GM23338 (cell line): Measurements from ENCODE around the gene PLA2G4B. TPM values are rescaled to one million over a fixed set of nuclear protein-coding genes. Genes with fewer than 3 reads are reported as not detected.

Experiments used
- ATAC-seq: fragments of 200-7000 bp; cut with Tn5 transposase; 3 replicates; pipeline ENCODE4 v1.9.1; 2020
- DNase-seq: peaks from one replicate; pipeline ENCODE4 v3.0.0-alpha.2; 2015; ENCODE audit warnings: low spot score
- H2AFZ ChIP-seq: fragments of 200-600 bp; sonication (generic); 2 replicates; pipeline ENCODE4 v1.8.0; 2016; ENCODE audit warnings: antibody characterized with exemption, mild to moderate bottlenecking, moderate library complexity
- H3F3A ChIP-seq: fragments of 200-600 bp; sonication (generic); replicated peaks from 2 replicates; pipeline ENCODE4 v1.8.0; 2017; ENCODE audit warnings: antibody characterized with exemption, mixed run types, low read depth
- H3K27ac ChIP-seq: fragments of 200-600 bp; sonication (generic); 2 replicates; pipeline ENCODE4 v1.6.1; 2016; ENCODE audit warnings: low read depth
- H3K27me3 ChIP-seq: fragments of 200-600 bp; sonication (generic); 2 replicates; pipeline ENCODE4 v1.8.0; 2016; ENCODE audit warnings: mild to moderate bottlenecking, mixed run types, moderate library complexity; ENCODE audit not compliant: insufficient read depth
- H3K36me3 ChIP-seq: fragments of 200-600 bp; sonication (generic); 2 replicates; pipeline ENCODE4 v1.8.0; 2016; ENCODE audit warnings: mild to moderate bottlenecking; ENCODE audit not compliant: insufficient read depth
- H3K4me1 ChIP-seq: fragments of 200-600 bp; sonication (generic); 2 replicates; pipeline ENCODE4 v1.8.0; 2016; ENCODE audit warnings: mild to moderate bottlenecking, moderate library complexity; ENCODE audit not compliant: insufficient read depth
- H3K4me2 ChIP-seq: fragments of 200-600 bp; sonication (generic); 2 replicates; pipeline ENCODE4 v1.7.1; 2017; ENCODE audit warnings: mixed run types
- H3K4me3 ChIP-seq: fragments of 200-600 bp; sonication (generic); 2 replicates; pipeline ENCODE4 v1.6.1; 2016; ENCODE audit warnings: mixed run types
- H3K79me2 ChIP-seq: fragments of 200-600 bp; sonication (generic); replicated peaks from 2 replicates; pipeline ENCODE4 v1.8.0; 2017; ENCODE audit warnings: mild to moderate bottlenecking; ENCODE audit not compliant: insufficient read depth
- H3K9me2 ChIP-seq: fragments of 200-600 bp; sonication (generic); 2 replicates; pipeline ENCODE4 v1.8.0; 2017; ENCODE audit not compliant: insufficient read depth
- H4K20me1 ChIP-seq: fragments of 200-600 bp; sonication (generic); replicated peaks from 2 replicates; pipeline ENCODE4 v1.8.0; 2017; ENCODE audit warnings: mild to moderate bottlenecking; ENCODE audit not compliant: insufficient read depth
- H3K27ac Mint-ChIP-seq: 2 replicates; pipeline ENCODE4 v1.8.0; 2020; ENCODE audit warnings: inconsistent platforms, mild to moderate bottlenecking, moderate library complexity, mixed read lengths
- H3K27me3 Mint-ChIP-seq: 3 replicates; pipeline ENCODE4 v1.8.0; 2022; ENCODE audit warnings: low read depth, mild to moderate bottlenecking, moderate library complexity, mixed read lengths, inconsistent platforms; ENCODE audit not compliant: insufficient read depth, poor library complexity
- H3K36me3 Mint-ChIP-seq: 3 replicates; pipeline ENCODE4 v1.8.0; 2021; ENCODE audit warnings: low read depth, mild to moderate bottlenecking, inconsistent platforms, moderate library complexity, mixed read lengths
- H3K4me1 Mint-ChIP-seq: 3 replicates; pipeline ENCODE4 v1.8.0; 2020; ENCODE audit warnings: mild to moderate bottlenecking, inconsistent platforms, mixed read lengths
- H3K4me3 Mint-ChIP-seq: 3 replicates; pipeline ENCODE4 v1.8.0; 2021; ENCODE audit warnings: moderate library complexity, mild to moderate bottlenecking, inconsistent platforms, mixed read lengths
- H3K9me3 Mint-ChIP-seq: 3 replicates; pipeline ENCODE4 v1.8.0; 2020; ENCODE audit warnings: moderate library complexity, mild to moderate bottlenecking, inconsistent platforms, mixed read lengths
- CREB1 ChIP-seq: fragments of 250-450 bp; sonication (Bioruptor Pico); IDR thresholded peaks from 2 replicates; pipeline ENCODE4 v1.5.0; 2020; ENCODE audit warnings: low read depth, mild to moderate bottlenecking, moderate library complexity
- EZH2 ChIP-seq: fragments of 200-600 bp; sonication (generic); IDR thresholded peaks from one replicate; pipeline ENCODE4 v1.8.0; 2017; ENCODE audit warnings: antibody characterized with exemption, mild to moderate bottlenecking, low read depth; ENCODE audit not compliant: unreplicated experiment
- EZH2phosphoT487 ChIP-seq: fragments of 200-600 bp; sonication (generic); IDR thresholded peaks from one replicate; pipeline ENCODE4 v1.8.1; 2018; ENCODE audit warnings: antibody characterized with exemption; ENCODE audit not compliant: unreplicated experiment
- NANOG ChIP-seq: IDR thresholded peaks from 2 replicates; pipeline ENCODE4 v1.6.1; 2016; ENCODE audit warnings: antibody characterized with exemption, borderline replicate concordance
- POLR2AphosphoS5 ChIP-seq: IDR thresholded peaks from 2 replicates; pipeline ENCODE4 v1.6.1; 2016; ENCODE audit warnings: antibody characterized with exemption, low read depth
- ZNF114 ChIP-seq: fragments of 250-450 bp; sonication (Bioruptor Pico); IDR thresholded peaks from 2 replicates; pipeline ENCODE4 v1.5.0; 2020; ENCODE audit warnings: mild to moderate bottlenecking, moderate library complexity
- ZNF331 ChIP-seq: fragments of 250-450 bp; sonication (Bioruptor Pico); IDR thresholded peaks from 2 replicates; pipeline ENCODE4 v1.5.0; 2020; ENCODE audit warnings: low read depth, mild to moderate bottlenecking, moderate library complexity
- polyA plus RNA-seq: library from polyadenylated mRNA; unstranded; fragments of >200 nt; fragmentation: Nextera tagmentation; extraction: Ambion mirVana; gene quantifications from 2 replicates; pipeline ENCODE4 v1.2.1, GENCODE V29; 2016
- total RNA-seq: library from RNA; depleted of rRNA; stranded (reverse); fragments of >200 nt; shearing (Covaris generic); gene quantifications from 2 replicates; pipeline ENCODE4 v1.2.3, GENCODE V29; 2014
- TF ChIP-seq, protein P1 (sequence below): IDR thresholded peaks from one replicate; pipeline ENCODE4 v1.6.1; 2018; ENCODE audit warnings: antibody characterized with exemption; ENCODE audit not compliant: unreplicated experiment
- TF ChIP-seq, protein P2 (sequence below): IDR thresholded peaks from 2 replicates; pipeline ENCODE4 v1.6.1; 2016; ENCODE audit warnings: antibody characterized with exemption

Gene PLA2G4B
- total and polyA plus RNA-seq, 2 experiments from 2014 or later: 4.4 to 9.6 TPM

DNA sequence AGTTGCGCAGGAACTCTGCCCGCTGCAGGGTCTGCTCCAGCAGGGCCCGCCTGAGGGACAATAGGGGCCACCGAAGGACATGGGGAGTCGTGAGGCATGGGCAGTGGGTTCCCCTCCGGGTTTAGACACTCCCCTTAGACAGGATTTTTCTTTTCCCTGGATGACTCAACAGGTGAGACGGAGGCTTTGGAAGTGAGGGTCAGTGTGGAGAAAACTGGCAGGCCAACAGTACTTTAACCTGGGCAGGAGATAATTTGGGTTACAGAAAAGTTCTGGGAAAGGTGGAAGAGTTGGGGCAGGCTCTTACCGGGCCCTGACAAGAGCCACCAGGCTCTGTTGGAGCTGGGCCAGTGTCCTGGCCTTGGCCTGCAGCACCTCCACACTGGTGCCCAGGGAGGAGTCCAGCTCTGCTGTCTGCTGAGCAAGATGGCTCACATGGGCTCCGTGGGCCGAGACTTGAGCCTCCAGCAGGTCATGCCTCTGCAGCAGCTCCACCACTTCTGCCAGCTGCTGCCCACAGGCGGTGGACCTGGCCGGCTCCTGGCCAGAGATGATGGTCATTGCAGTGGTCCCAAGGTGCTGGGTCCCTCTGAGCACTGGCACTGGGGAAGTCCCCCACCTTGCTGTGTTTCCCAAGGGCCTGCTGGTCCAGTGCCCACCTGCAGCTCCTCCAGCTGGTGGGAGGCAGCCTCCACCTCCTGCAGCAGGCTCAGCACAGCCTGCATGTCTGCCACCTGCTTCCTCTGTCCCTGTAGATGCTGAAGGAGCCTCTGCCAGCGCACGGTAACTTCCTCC, 44.2 kb downstream of the PLA2G4B start (continued):
- TF ChIP-seq, protein P1, sequence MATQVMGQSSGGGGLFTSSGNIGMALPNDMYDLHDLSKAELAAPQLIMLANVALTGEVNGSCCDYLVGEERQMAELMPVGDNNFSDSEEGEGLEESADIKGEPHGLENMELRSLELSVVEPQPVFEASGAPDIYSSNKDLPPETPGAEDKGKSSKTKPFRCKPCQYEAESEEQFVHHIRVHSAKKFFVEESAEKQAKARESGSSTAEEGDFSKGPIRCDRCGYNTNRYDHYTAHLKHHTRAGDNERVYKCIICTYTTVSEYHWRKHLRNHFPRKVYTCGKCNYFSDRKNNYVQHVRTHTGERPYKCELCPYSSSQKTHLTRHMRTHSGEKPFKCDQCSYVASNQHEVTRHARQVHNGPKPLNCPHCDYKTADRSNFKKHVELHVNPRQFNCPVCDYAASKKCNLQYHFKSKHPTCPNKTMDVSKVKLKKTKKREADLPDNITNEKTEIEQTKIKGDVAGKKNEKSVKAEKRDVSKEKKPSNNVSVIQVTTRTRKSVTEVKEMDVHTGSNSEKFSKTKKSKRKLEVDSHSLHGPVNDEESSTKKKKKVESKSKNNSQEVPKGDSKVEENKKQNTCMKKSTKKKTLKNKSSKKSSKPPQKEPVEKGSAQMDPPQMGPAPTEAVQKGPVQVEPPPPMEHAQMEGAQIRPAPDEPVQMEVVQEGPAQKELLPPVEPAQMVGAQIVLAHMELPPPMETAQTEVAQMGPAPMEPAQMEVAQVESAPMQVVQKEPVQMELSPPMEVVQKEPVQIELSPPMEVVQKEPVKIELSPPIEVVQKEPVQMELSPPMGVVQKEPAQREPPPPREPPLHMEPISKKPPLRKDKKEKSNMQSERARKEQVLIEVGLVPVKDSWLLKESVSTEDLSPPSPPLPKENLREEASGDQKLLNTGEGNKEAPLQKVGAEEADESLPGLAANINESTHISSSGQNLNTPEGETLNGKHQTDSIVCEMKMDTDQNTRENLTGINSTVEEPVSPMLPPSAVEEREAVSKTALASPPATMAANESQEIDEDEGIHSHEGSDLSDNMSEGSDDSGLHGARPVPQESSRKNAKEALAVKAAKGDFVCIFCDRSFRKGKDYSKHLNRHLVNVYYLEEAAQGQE: no peak
- TF ChIP-seq NANOG: no peak
- TF ChIP-seq, protein P2, sequence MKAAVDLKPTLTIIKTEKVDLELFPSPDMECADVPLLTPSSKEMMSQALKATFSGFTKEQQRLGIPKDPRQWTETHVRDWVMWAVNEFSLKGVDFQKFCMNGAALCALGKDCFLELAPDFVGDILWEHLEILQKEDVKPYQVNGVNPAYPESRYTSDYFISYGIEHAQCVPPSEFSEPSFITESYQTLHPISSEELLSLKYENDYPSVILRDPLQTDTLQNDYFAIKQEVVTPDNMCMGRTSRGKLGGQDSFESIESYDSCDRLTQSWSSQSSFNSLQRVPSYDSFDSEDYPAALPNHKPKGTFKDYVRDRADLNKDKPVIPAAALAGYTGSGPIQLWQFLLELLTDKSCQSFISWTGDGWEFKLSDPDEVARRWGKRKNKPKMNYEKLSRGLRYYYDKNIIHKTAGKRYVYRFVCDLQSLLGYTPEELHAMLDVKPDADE: no peak
- TF ChIP-seq POLR2AphosphoS5: no peak
- no peak for TF ChIP-seq CREB1 (CRISPR knock-in tag)
- no peak for TF ChIP-seq EZH2

DNA sequence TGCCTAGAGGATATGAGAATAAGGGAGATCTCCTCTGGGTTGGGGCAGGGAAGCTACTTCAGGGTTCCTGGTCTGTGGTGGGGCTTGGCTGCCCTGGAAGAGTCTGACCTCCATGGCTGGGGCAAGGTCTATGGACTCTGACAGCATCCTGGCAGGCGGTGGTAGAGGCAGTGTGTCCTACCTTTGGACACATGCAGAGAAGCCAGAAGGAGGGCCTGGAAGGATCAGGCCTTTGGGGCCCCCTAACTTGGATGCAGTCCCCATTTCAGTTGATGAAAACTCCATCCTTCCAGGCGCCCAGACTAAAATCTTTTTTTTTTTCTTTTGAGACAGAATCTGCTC, 44.8 kb downstream of the PLA2G4B start:
- Histone ChIP-seq H3K9me2 (no peaks in the 10 kb centered on the region), H3K4me2 (no peak overlapping the region), H2AFZ (no peak overlapping the region), H3K4me3 (no peak overlapping the region), H3K27ac (no peak overlapping the region), H3K4me1 (no peaks in the 10 kb centered on the region), H3F3A (0 out of 2 replicates have a peak, but pooled peaks cover 4% of the 10 kb centered on the region), H3K79me2 (no peaks in the 10 kb centered on the region), H3K36me3 (no peaks in the 10 kb centered on the region), H3K27me3 (peaks cover 31% of the 10 kb centered on the region), H4K20me1 (no peaks in the 10 kb centered on the region)
- Mint-ChIP-seq H3K27ac (no peak overlapping the region), H3K36me3 (no peaks in the 10 kb centered on the region; the same call in 2 of the 3 replicates), H3K4me3 (no peak overlapping the region), H3K9me3 (no peaks in the 10 kb centered on the region; the same call in 2 of the 3 replicates), H3K27me3 (peaks cover 35% of the 10 kb centered on the region), H3K4me1 (peaks cover 10% of the 10 kb centered on the region)
- DNase-seq (no peak), ATAC-seq (no peak)
- TF ChIP-seq EZH2phosphoT487 (no peak), NANOG (no peak), ZNF114 (CRISPR knock-in tag) (no peak), ZNF331 (CRISPR knock-in tag) (no peak), POLR2AphosphoS5 (no peak)
- TF ChIP-seq, protein P1: no peak
